ENCODE results near the gene HMGB4.

DNA sequence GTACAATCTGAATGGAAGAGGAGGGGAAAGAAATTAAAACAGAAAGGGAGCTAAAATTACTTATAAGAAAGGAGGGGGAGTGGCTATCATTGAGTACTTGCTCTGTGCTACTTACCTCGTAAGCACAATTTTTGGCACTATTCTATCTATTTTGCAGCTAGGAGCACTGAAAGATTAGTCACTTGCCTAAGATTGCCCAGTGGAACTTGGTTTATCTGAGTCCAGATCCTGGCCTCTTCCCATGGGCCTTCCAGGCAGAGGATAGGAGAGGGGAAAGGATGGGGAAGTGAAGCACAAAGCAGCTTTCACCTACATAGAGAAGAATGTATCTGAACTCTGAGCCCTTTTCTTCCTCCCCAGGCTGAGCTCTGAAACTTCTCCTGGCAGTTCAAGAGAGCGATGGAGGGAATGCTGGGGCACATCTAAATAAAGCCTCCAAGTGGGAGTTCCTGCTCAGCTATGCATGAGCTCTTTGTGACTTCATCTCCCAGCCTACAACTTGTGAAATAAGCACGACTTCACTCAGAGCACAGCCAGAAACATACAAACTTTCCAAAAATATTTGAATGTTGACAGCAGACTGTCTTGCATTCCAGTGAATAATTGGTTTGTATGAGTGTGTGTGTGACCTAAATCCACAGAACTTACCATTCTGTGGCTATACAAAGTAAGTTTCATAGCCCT lies 29.4 kb downstream of the HMGB4 start:
- TF ChIP-seq, protein P1, sequence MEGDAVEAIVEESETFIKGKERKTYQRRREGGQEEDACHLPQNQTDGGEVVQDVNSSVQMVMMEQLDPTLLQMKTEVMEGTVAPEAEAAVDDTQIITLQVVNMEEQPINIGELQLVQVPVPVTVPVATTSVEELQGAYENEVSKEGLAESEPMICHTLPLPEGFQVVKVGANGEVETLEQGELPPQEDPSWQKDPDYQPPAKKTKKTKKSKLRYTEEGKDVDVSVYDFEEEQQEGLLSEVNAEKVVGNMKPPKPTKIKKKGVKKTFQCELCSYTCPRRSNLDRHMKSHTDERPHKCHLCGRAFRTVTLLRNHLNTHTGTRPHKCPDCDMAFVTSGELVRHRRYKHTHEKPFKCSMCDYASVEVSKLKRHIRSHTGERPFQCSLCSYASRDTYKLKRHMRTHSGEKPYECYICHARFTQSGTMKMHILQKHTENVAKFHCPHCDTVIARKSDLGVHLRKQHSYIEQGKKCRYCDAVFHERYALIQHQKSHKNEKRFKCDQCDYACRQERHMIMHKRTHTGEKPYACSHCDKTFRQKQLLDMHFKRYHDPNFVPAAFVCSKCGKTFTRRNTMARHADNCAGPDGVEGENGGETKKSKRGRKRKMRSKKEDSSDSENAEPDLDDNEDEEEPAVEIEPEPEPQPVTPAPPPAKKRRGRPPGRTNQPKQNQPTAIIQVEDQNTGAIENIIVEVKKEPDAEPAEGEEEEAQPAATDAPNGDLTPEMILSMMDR (IDR thresholded peaks at IDR 0.05; ENCODE audit: low read depth, low read length, poor library complexity, severe bottlenecking): no peak
- no peak for TF ChIP-seq EZH2phosphoT487 (IDR thresholded peaks at IDR 0.05; ENCODE audit: borderline replicate concordance, low read length)

Measured in DOHH2 (cell line).